PC-9 (cell line): ENCODE measurements around the gene GPR152. TPM values are rescaled to one million over a fixed set of nuclear protein-coding genes. Genes with fewer than 3 reads are reported as not detected.

Source experiments
- BruUV-seq: library from RNA; stranded (reverse); fragments of 400-500 nt; replicated peaks from 2 replicates; lab custom pipeline; 2021; lab: Mats Ljungman, UMichigan
- CTCF ChIA-PET: fragments of 300-600 bp; sonication (Branson Sonifier 250); formaldehyde crosslinking; loops from one replicate; lab custom pipeline; 2022; ENCODE audit warnings: antibody characterized with exemption; lab: Charles Lee
- POLR2A ChIA-PET: fragments of 300-600 bp; sonication (Branson Sonifier 250); formaldehyde crosslinking; loops from one replicate; lab custom pipeline; 2022; ENCODE audit warnings: antibody characterized with exemption; ENCODE audit not compliant: unreplicated experiment; lab: Charles Lee
- DNase-seq, 2 experiments: peaks; one replicate each; pipeline versions ENCODE4 v3.0.0 to v3.0.0-alpha.2; 2015 to 2022; ENCODE audit warnings: mixed read lengths in 1 of 2
- H2AFZ ChIP-seq: fragments of 200-600 bp; sonication (generic); 2 replicates; pipeline ENCODE4 v1.8.1; 2017; ENCODE audit warnings: antibody characterized with exemption
- H3F3A ChIP-seq: fragments of 200-600 bp; sonication (generic); 2 replicates; pipeline ENCODE4 v1.8.1; 2017; ENCODE audit warnings: antibody characterized with exemption, mild to moderate bottlenecking, low read depth; ENCODE audit not compliant: insufficient read depth
- H3K27ac ChIP-seq: fragments of 200-600 bp; sonication (generic); 2 replicates; pipeline ENCODE4 v1.6.1; 2016; ENCODE audit warnings: mixed run types
- H3K27me3 ChIP-seq: fragments of 200-600 bp; sonication (generic); 2 replicates; pipeline ENCODE4 v1.6.1; 2016; ENCODE audit warnings: low read depth, mixed run types; ENCODE audit not compliant: insufficient read depth
- H3K36me3 ChIP-seq: fragments of 200-600 bp; sonication (generic); 2 replicates; pipeline ENCODE4 v1.6.1; 2016; ENCODE audit warnings: low read depth, mixed run types
- H3K4me1 ChIP-seq: fragments of 200-600 bp; sonication (generic); replicated peaks from 2 replicates; pipeline ENCODE4 v1.6.1; 2016; ENCODE audit warnings: mixed run types; ENCODE audit not compliant: insufficient read depth
- H3K4me2 ChIP-seq: fragments of 200-600 bp; sonication (generic); 2 replicates; pipeline ENCODE4 v1.6.1; 2017; ENCODE audit warnings: mixed run types
- H3K4me3 ChIP-seq: fragments of 200-600 bp; sonication (generic); 2 replicates; pipeline ENCODE4 v1.6.1; 2016; ENCODE audit warnings: mixed run types
- H3K79me2 ChIP-seq: fragments of 200-600 bp; sonication (generic); 2 replicates; pipeline ENCODE4 v1.6.1; 2017; ENCODE audit warnings: low read depth, mixed run types
- H3K9me2 ChIP-seq: fragments of 200-600 bp; sonication (generic); 2 replicates; pipeline ENCODE4 v1.8.1; 2017; ENCODE audit warnings: mild to moderate bottlenecking; ENCODE audit not compliant: insufficient read depth
- H3K9me3 ChIP-seq: fragments of 200-600 bp; sonication (generic); 2 replicates; pipeline ENCODE4 v1.8.1; 2016; ENCODE audit warnings: low read depth; ENCODE audit not compliant: insufficient read depth
- H4K20me1 ChIP-seq: fragments of 200-600 bp; sonication (generic); 2 replicates; pipeline ENCODE4 v1.8.1; 2017; ENCODE audit not compliant: insufficient read depth
- CTCF ChIP-seq: fragments of 200-600 bp; sonication (generic); conservative IDR thresholded peaks from 2 replicates; pipeline ENCODE4 v1.6.1; 2017; ENCODE audit warnings: mixed run types, antibody characterized with exemption, mild to moderate bottlenecking, moderate library complexity
- EZH2 ChIP-seq: fragments of 200-600 bp; sonication (generic); IDR thresholded peaks from 2 replicates; pipeline ENCODE4 v1.8.0; 2017; ENCODE audit warnings: antibody characterized with exemption, low read depth
- intact Hi-C: fragments of 100-400 bp; cut with micrococcal nuclease; formaldehyde crosslinking; loops from one replicate; pipeline ENCODE4 v1.10.0; 2022; ENCODE audit not compliant: unreplicated experiment
- total RNA-seq: library from RNA; stranded (reverse); gene quantifications from 2 replicates; pipeline ENCODE4 v1.2.3, GENCODE V29; 2021

Gene GPR152
- total RNA-seq, 1 experiment from 2014 or later: not detected

- H3K4me1 ChIP-seq: peaks cover 7% of the 10 kb centered on the region; the same call in 1 of the 2 replicates
- no peaks in the 10 kb centered on the region for H4K20me1 ChIP-seq
- H3F3A ChIP-seq: peaks cover 12% of the 10 kb centered on the region; the same call in 1 of the 2 replicates
- no peak within 1 kb of the TSS for H3K27ac ChIP-seq
- intact Hi-C loops: no loop called here
- H3K4me3 ChIP-seq: no peak within 1 kb of the TSS
- no peaks in the 10 kb centered on the region for H3K27me3 ChIP-seq
- ChIA-PET POLR2A (no interaction called here), CTCF (no interaction called here)
- H3K79me2 ChIP-seq: no peaks in the 10 kb centered on the region
- no peak for DNase-seq
- no peaks in the 10 kb centered on the region for H3K9me2 ChIP-seq
- H3K9me3 ChIP-seq: no peaks in the 10 kb centered on the region
- H3K4me2 ChIP-seq: no peak within 1 kb of the TSS
- BruUV-seq: no TSS peak
- TF ChIP-seq CTCF (no peak), EZH2 (no peak)
- no peaks in the 10 kb centered on the region for H3K36me3 ChIP-seq
- no peak within 1 kb of the TSS for H2AFZ ChIP-seq
These were observed 36.8 kb downstream of the GPR152 start, which contains the start of gene CARNS1 for GRCh38 chr11:67415501-67416304. TSS of gene CARNS1 (plus strand) at chr11:67415678. CDS start at chr11:67416200, 522 bp downstream.

GRCh38 chr11:67413266-67413849 is 39.2 kb downstream of the GPR152 start:
- no peak for TF ChIP-seq EZH2
- TF ChIP-seq CTCF: no peak
- Histone ChIP-seq H3K9me2 (no peaks in the 10 kb centered on the region), H4K20me1 (no peaks in the 10 kb centered on the region), H3K9me3 (no peaks in the 10 kb centered on the region), H3K4me1 (no peaks in the 10 kb centered on the region), H3F3A (peaks cover 12% of the 10 kb centered on the region; the same call in 1 of the 2 replicates), H3K27me3 (no peaks in the 10 kb centered on the region), H3K4me3 (no peak overlapping the region), H3K79me2 (no peaks in the 10 kb centered on the region), H3K36me3 (no peaks in the 10 kb centered on the region), H2AFZ (no peak overlapping the region), H3K4me2 (no peak overlapping the region), H3K27ac (no peak overlapping the region)
- no peak for DNase-seq
- BruUV-seq: no TSS peak
- ChIA-PET POLR2A (interaction anchor here (0.6 kb wide), 2 partner anchors 641 to 1620 kb away, joined by 5 to 31 read pairs; no protein-coding TSS in a partner anchor), CTCF (interaction anchor here (0.6 to 1.1 kb wide), 2 partner anchors 12 to 36 kb away, joined by 4 to 7 read pairs; partner anchors contain the start of gene PPP1CA)
- intact Hi-C loops: no loop called here

GRCh38 chr11:67412495-67413179 is 39.9 kb downstream of the GPR152 start:
- no peaks in the 10 kb centered on the region for H3K4me1 ChIP-seq
- CTCF ChIA-PET: interaction anchor here (0.6 to 1.1 kb wide), 2 partner anchors 11 to 38 kb away, joined by 3 to 7 read pairs; partner anchors contain the start of gene PPP1CA
- no TSS peak for BruUV-seq
- no peaks in the 10 kb centered on the region for H4K20me1 ChIP-seq
- DNase-seq: no peak
- no peak overlapping the region for H3K4me3 ChIP-seq
- intact Hi-C loops: no loop called here
- no peaks in the 10 kb centered on the region for H3K36me3 ChIP-seq
- no peaks in the 10 kb centered on the region for H3K9me3 ChIP-seq
- H3K27ac ChIP-seq: no peak overlapping the region
- H2AFZ ChIP-seq: no peak overlapping the region
- H3K9me2 ChIP-seq: no peaks in the 10 kb centered on the region
- H3K4me2 ChIP-seq: no peak overlapping the region
- no peaks in the 10 kb centered on the region for H3K27me3 ChIP-seq
- TF ChIP-seq CTCF: no peak
- no peak for TF ChIP-seq EZH2
- H3K79me2 ChIP-seq: no peaks in the 10 kb centered on the region
- peaks cover 14% of the 10 kb centered on the region; the same call in 1 of the 2 replicates for H3F3A ChIP-seq
- POLR2A ChIA-PET: interaction anchor here (0.6 to 0.9 kb wide), 4 partner anchors 8 to 1620 kb away, joined by 3 to 31 read pairs (median 4); partner anchors contain the start of gene PPP1CA
